SW 1271 (cell line): ENCODE measurements around the gene KRT15.

ENCODE experiments used
- DNase-seq, 2 experiments: peaks; one replicate each; lab custom pipeline; 2025; lab: John Stamatoyannopoulos, UW

Gene KRT15

GRCh38 chr17:41524261-41524660 lies 5.6 kb upstream of the KRT15 start:
- no peak for DNase-seq

- DNase-seq: no peak
Measured at GRCh38 chr17:41523787-41524186, 5.1 kb upstream of the KRT15 start.

- DNase-seq: no peak
Measured at GRCh38 chr17:41523225-41523593, 4.5 kb upstream of the KRT15 start.

- DNase-seq: no peak
Measured at GRCh38 chr17:41522301-41523224, 3.9 kb upstream of the KRT15 start.

- DNase-seq: peak; percentile 71 to 85
Measured at GRCh38 chr17:41521574-41522261, 3.0 kb upstream of the KRT15 start.

- DNase-seq: no peak
Measured at GRCh38 chr17:41520821-41521521, 2.3 kb upstream of the KRT15 start.

- no peak for DNase-seq
Measured at GRCh38 chr17:41519501-41520224, 973 bp upstream of the KRT15 start.

- DNase-seq: no peak
Measured at GRCh38 chr17:41518031-41518430, 659 bp downstream of the KRT15 start.

- no peak for DNase-seq
Measured at GRCh38 chr17:41516830-41517283, 1.8 kb downstream of the KRT15 start.

GRCh38 chr17:41516147-41516829 lies 2.4 kb downstream of the KRT15 start:
- no peak for DNase-seq

GRCh38 chr17:41513168-41513547 lies 5.5 kb downstream of the KRT15 start:
- no peak for DNase-seq

DNA sequence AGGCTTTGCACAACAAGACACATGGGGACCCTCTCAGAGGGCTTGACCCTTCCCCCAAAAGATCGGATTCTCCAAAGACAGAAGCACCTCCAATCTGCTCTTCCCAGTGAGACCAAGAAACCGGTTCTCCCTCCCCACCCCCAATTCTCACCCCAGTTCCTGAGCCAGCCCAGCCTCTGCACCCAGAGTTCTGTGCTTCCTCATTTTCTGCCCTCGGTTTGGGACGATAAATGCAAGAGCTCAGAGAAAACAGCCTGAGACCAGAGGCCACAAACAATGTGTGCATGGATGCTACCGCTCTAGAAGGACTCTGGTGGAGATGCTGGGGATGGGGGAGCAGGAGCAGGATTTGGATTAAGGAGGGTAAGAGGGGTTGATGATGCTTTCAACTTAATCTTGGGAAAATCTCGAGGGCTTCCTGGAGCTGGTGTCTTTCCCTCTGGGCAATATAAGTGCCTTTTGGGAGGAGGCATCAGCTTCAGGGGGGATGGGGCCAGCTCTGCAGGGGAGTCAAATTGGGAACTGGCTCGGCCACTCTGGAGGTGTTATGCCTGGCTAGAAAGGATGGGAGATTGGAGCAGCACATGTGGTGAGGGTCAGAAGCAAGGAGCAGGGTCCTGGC lies 6.0 kb downstream of the KRT15 start:
- no peak for DNase-seq

DNA sequence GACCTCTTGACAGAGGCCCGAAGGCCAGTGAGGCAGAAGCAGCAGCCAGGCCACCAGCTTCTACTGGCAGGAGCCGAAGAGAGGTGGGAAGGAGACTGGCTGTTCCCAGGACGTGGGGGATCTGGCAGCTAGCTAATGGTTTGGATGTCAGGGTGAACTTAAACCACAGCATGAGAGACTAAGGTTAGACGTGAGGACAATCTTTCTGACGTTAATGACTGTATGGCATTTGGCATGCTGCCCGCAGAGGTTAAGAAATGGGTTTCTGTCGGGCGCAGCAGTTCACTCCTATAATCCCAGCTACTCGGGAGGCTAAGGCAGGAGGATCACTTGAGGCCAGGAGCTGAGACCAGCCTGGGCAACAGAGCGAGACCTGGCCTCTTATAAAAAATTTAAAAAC lies 7.0 kb downstream of the KRT15 start:
- DNase-seq: no peak

GRCh38 chr17:41511116-41511515 lies 7.6 kb downstream of the KRT15 start:
- DNase-seq: no peak

DNA sequence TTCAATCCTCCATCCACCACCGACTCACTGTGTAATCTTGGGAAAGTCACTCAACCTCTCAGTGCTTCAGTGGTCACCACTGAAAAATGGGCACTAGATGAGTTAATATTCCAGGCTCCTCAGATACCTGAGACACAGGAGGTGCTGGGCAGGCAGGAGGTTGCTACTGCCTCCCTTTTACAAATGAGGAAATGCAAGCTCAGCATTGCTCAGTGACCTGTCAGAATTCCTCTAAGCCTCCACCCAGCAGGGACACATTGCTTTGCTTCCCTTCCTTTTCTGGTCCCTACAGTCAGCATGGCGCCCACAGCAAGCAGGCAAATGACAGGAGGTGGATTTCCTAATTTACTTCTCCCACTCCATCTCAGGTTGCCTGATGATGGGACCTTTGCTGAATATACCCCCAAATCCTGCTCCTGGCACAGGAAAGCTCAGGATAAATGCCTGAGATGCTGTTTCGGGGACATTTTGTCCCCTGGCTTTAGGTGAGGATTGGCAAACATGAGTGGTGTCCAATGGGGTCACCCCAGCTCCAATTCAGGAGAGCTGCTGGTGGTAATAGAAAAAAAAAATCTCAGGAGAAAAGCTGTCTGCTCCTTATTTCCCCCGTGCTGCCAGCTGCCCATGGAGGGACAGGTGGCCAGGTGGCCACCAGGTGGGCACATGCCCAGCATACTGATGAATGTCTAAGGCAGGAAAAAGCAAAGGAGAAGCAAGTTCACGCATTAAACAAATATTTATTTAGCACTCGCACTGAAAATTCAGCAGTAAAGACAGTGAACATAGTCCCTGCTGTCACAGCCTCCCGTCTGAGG lies 8.2 kb downstream of the KRT15 start:
- no peak for DNase-seq

DNA sequence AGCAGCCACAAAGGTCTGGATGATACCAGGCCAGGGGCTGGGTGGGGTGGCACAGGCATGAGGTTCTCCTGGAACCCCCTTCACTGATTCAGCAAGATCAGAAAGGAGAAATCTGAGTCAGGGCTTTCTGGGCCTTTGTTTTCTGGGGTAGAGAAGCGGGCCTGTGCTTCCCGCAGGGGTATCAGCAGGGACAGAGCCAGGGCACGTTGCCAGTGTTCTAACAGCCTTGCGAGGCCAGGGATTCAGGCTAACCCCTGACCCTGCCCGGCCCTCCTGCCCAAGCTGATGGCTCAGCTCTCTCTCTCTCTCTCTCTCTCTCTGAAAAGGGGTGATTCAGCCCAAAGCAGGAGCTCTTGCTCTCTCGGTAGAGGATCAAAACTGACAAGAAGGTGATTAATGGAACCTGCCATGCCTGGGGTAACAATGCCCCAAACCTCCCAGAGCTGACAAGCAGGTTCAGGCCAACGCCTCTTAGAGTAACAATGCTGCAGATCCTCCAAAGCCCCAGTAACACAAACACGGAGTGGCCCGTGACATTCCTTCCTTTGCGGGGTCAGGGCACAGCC lies 11.3 kb downstream of the KRT15 start:
- no peak for DNase-seq

DNA sequence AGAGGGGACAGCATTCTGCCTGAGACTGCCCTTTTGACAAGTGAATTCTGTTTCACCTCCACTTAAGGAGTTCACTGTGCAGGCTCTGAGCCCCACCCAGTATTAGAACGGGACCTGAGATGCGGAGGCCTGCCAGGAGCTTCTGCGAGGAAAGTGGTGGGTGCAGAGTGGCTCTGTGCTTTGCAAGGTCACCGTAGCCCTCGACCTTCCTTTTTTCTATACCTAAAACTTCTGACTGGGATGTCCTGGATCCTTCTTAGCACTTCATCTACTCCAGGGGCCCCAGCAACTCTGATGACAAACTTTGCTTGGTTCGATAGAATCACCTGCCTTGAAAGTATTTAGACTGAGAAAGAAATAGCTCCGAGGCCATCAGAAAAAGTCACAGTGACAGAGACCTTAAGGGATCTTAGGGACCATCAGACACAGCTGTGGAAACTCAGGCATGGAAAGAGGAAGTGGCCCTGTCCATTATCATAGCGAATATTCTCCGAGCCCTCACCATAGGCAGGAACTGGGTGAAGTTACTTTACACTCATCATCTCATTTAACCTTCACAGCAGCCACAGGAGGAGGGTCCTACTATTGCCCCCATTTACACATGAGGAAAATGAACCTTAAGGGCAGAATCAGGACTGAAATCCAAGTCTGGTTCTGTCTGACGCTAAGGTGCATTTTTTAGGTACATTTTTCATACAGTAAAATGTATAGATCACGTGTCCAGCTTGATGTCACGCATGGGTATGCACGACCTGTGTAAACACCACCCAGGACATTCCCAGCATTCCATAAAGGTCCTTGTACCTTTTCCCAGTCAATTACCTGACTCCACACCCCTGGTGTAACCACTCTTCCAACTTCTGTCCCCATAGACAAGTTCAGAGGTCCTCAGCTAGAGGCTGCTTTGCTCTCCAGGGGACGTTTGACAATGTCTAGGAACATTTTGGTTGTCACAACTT lies 12.6 kb downstream of the KRT15 start:
- DNase-seq: no peak

- DNase-seq: no peak
Measured at GRCh38 chr17:41505007-41505808, 13.5 kb downstream of the KRT15 start, which contains the start of gene KRT13. KRT13 (minus strand) TSS chr17:41505612; CDS start chr17:41505550, 62 bp downstream.
